Measurements from ENCODE around the gene HYOU1.

The HYOU1 gene

GRCh38 chr11:119049081-119049480, 7.9 kb downstream of the HYOU1 start:
- H4K20me1 ChIP-seq (ENCODE audit: insufficient read depth, low read length) = no peaks in the 10 kb centered on the region
- TF ChIP-seq CTCF (IDR thresholded peaks at IDR 0.05; ENCODE audit: low read length) (no peak), EZH2 (IDR thresholded peaks at IDR 0.05; ENCODE audit: borderline replicate concordance, low read length) (no peak)
- no peaks in the 10 kb centered on the region for H3K79me2 ChIP-seq (ENCODE audit: insufficient read depth, low read length)
- H3K27ac ChIP-seq (ENCODE audit: low read depth, low read length, poor library complexity, severe bottlenecking) = no peak overlapping the region
- H2AFZ ChIP-seq (ENCODE audit: low read length) = no peak overlapping the region
- no peaks in the 10 kb centered on the region for H3K9me3 ChIP-seq (ENCODE audit: low read length)
- H3K4me1 ChIP-seq (ENCODE audit: insufficient read depth, low read length, severe bottlenecking) = no peaks in the 10 kb centered on the region
- H3K9me2 ChIP-seq (ENCODE audit: low read depth, low read length) = no peaks in the 10 kb centered on the region
- no peak overlapping the region for H3K9ac ChIP-seq (ENCODE audit: low read length)
- no peaks in the 10 kb centered on the region for H3F3A ChIP-seq (ENCODE audit: insufficient read depth, low read length)
- H3K4me3 ChIP-seq (ENCODE audit: low read depth, low read length, poor library complexity, severe bottlenecking) = no peak overlapping the region
- H3K36me3 ChIP-seq (ENCODE audit: insufficient read depth, low read length) = peaks cover 92% of the 10 kb centered on the region
- no peak overlapping the region for H3K4me2 ChIP-seq (ENCODE audit: low read length)
- H3K27me3 ChIP-seq (ENCODE audit: insufficient read depth, low read length) = no peaks in the 10 kb centered on the region

- H4K20me1 ChIP-seq (ENCODE audit: insufficient read depth, low read length) = no peaks in the 10 kb centered on the region
- no peaks in the 10 kb centered on the region for H3K27me3 ChIP-seq (ENCODE audit: insufficient read depth, low read length)
- H3K9me3 ChIP-seq (ENCODE audit: low read length) = no peaks in the 10 kb centered on the region
- no peak overlapping the region for H3K4me2 ChIP-seq (ENCODE audit: low read length)
- no peaks in the 10 kb centered on the region for H3K9me2 ChIP-seq (ENCODE audit: low read depth, low read length)
- H3K36me3 ChIP-seq (ENCODE audit: insufficient read depth, low read length) = peaks cover 88% of the 10 kb centered on the region
- no peaks in the 10 kb centered on the region for H3K79me2 ChIP-seq (ENCODE audit: insufficient read depth, low read length)
- no peak overlapping the region for H3K4me3 ChIP-seq (ENCODE audit: low read depth, low read length, poor library complexity, severe bottlenecking)
- no peak for TF ChIP-seq CTCF (IDR thresholded peaks at IDR 0.05; ENCODE audit: low read length)
- no peak for TF ChIP-seq EZH2 (IDR thresholded peaks at IDR 0.05; ENCODE audit: borderline replicate concordance, low read length)
- no peaks in the 10 kb centered on the region for H3F3A ChIP-seq (ENCODE audit: insufficient read depth, low read length)
- no peak overlapping the region for H3K9ac ChIP-seq (ENCODE audit: low read length)
- no peak overlapping the region for H2AFZ ChIP-seq (ENCODE audit: low read length)
- no peaks in the 10 kb centered on the region for H3K4me1 ChIP-seq (ENCODE audit: insufficient read depth, low read length, severe bottlenecking)
- H3K27ac ChIP-seq (ENCODE audit: low read depth, low read length, poor library complexity, severe bottlenecking) = no peak overlapping the region
Observed at GRCh38 chr11:119048644-119049043, 8.4 kb downstream of the HYOU1 start.

GRCh38 chr11:119047205-119047604, 9.8 kb downstream of the HYOU1 start:
- no peaks in the 10 kb centered on the region for H3K9me2 ChIP-seq (ENCODE audit: low read depth, low read length)
- TF ChIP-seq EZH2 (IDR thresholded peaks at IDR 0.05; ENCODE audit: borderline replicate concordance, low read length) (no peak), CTCF (IDR thresholded peaks at IDR 0.05; ENCODE audit: low read length) (no peak)
- no peaks in the 10 kb centered on the region for H3F3A ChIP-seq (ENCODE audit: insufficient read depth, low read length)
- H3K27ac ChIP-seq (ENCODE audit: low read depth, low read length, poor library complexity, severe bottlenecking) = no peak overlapping the region
- no peaks in the 10 kb centered on the region for H3K9me3 ChIP-seq (ENCODE audit: low read length)
- H3K4me2 ChIP-seq (ENCODE audit: low read length) = no peak overlapping the region
- no peaks in the 10 kb centered on the region for H3K4me1 ChIP-seq (ENCODE audit: insufficient read depth, low read length, severe bottlenecking)
- no peak overlapping the region for H2AFZ ChIP-seq (ENCODE audit: low read length)
- H3K36me3 ChIP-seq (ENCODE audit: insufficient read depth, low read length) = peaks cover 73% of the 10 kb centered on the region
- no peak overlapping the region for H3K4me3 ChIP-seq (ENCODE audit: low read depth, low read length, poor library complexity, severe bottlenecking)
- no peaks in the 10 kb centered on the region for H3K27me3 ChIP-seq (ENCODE audit: insufficient read depth, low read length)
- H3K79me2 ChIP-seq (ENCODE audit: insufficient read depth, low read length) = no peaks in the 10 kb centered on the region
- H4K20me1 ChIP-seq (ENCODE audit: insufficient read depth, low read length) = no peaks in the 10 kb centered on the region
- no peak overlapping the region for H3K9ac ChIP-seq (ENCODE audit: low read length)

Measured in OCI-LY1 (cell line).